Activated naive CD4-positive, alpha-beta T cell treated with anti-CD3 and anti-CD28 coated beads, Interleukin-2, amount 50 U/mL, for 24 hours (primary cell): Measurements from ENCODE around the gene MRE11.
"Not testable (repeated sequence)": the region's sequence is repeated elsewhere in the genome, so short reads cannot be mapped to it uniquely, and the experiment has no call there.

Experiments used
- H3K27ac Mint-ChIP-seq: one replicate; pipeline ENCODE4 v1.8.0; 2021; ENCODE audit warnings: mild to moderate bottlenecking, mixed read lengths
- H3K27me3 Mint-ChIP-seq: one replicate; pipeline ENCODE4 v1.8.0; 2021; ENCODE audit warnings: mixed read lengths
- H3K36me3 Mint-ChIP-seq: one replicate; pipeline ENCODE4 v1.8.0; 2021; ENCODE audit warnings: mixed read lengths
- H3K4me1 Mint-ChIP-seq: one replicate; pipeline ENCODE4 v1.8.0; 2021; ENCODE audit warnings: mixed read lengths
- H3K4me3 Mint-ChIP-seq: one replicate; pipeline ENCODE4 v1.8.0; 2021; ENCODE audit warnings: mild to moderate bottlenecking, mixed read lengths
- H3K9me3 Mint-ChIP-seq: one replicate; pipeline ENCODE4 v1.8.0; 2021; ENCODE audit warnings: mixed read lengths

The MRE11 gene

GRCh38 chr11:94405062-94405833 lies 88.4 kb downstream of the MRE11 start:
- peaks cover 8% of the 10 kb centered on the region for H3K4me1 Mint-ChIP-seq
- H3K27ac Mint-ChIP-seq: no peak overlapping the region
- H3K27me3 Mint-ChIP-seq: peaks cover 17% of the 10 kb centered on the region
- peaks cover 40% of the 10 kb centered on the region for H3K9me3 Mint-ChIP-seq
- no peak overlapping the region for H3K4me3 Mint-ChIP-seq
- peaks cover 22% of the 10 kb centered on the region for H3K36me3 Mint-ChIP-seq

DNA sequence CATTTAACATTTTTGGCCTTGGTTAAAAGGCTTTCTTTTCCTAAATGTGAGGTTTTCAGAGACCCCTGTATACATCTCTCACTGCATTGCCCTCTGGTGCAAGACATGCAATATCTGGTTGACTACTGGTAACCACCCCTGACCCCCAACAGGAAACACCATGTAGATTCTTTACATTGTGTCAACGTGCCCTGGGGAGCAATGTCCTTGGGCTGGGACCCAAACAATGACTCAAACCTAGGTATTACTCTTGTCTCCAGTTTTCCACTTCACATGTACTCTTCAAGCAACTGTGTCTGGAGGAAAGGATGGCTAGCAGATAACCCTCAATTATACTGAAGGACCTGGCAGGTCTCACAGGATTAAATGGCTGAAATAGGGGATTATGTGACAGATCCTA lies 91.3 kb downstream of the MRE11 start:
- H3K4me1 Mint-ChIP-seq: peaks cover 9% of the 10 kb centered on the region
- peaks cover 42% of the 10 kb centered on the region for H3K27me3 Mint-ChIP-seq
- no peak overlapping the region for H3K27ac Mint-ChIP-seq
- peaks cover 6% of the 10 kb centered on the region for H3K36me3 Mint-ChIP-seq
- peaks cover 15% of the 10 kb centered on the region for H3K9me3 Mint-ChIP-seq
- H3K4me3 Mint-ChIP-seq: no peak overlapping the region

GRCh38 chr11:94401773-94402265 lies 91.8 kb downstream of the MRE11 start:
- H3K36me3 Mint-ChIP-seq: peaks cover 6% of the 10 kb centered on the region
- H3K9me3 Mint-ChIP-seq: peaks cover 13% of the 10 kb centered on the region
- H3K4me1 Mint-ChIP-seq: peaks cover 9% of the 10 kb centered on the region
- peaks cover 48% of the 10 kb centered on the region for H3K27me3 Mint-ChIP-seq
- H3K4me3 Mint-ChIP-seq: no peak overlapping the region
- H3K27ac Mint-ChIP-seq: no peak overlapping the region

DNA sequence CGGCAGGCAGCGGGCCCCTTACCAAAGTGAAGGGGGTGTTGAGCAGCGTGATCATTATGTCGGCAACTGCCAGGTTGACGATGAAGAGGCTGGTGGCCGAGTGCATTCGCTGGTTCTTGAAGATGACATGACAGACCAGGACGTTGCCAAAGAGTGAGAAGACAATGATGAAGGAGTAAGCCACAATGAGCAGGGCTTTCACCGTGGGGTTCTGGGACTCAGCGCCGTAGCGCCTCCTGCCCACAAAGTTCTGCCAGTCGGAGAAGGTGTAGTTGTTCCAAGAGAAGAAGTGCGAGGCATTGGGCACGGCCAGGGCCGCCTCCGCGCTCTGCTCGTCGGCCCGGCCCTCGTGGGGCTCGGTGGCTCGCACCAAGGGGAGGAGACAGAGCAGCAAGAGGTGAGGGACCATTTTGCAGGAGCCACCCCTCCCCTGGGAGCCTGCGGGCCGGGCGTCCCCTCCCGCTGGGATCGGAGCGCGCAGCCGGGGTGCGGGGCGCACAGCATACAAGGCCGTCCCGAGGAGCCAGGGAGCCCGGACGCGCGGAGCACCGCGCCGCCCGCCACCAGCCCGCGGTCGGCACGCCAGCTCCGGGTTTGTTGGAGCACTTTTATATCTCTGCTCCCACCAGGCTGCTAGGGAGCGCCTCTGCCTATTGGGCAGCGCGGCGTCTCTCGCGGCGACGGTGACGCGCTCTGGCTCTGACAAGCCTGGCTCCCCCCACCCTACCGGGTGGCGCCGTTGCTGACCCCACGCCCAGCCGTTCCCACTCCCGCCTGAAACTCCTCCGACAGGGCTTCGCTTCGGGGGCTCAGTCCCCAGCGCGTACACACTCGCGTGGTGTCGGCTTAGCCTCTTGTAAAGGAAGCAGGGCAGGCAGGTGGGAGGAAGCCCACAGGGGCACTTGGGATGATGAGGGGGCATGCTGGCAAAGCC lies 92.5 kb downstream of the MRE11 start, which contains the start of gene GPR83:
TSS of gene GPR83 (minus strand) at position 581 of the 934 bp plus-strand sequence. CDS start at position 409, 172 bp downstream.
- no peak within 1 kb of the TSS for H3K4me3 Mint-ChIP-seq

GRCh38 chr11:94400457-94400838 lies 93.2 kb downstream of the MRE11 start:
- Mint-ChIP-seq H3K36me3 (peaks cover 3% of the 10 kb centered on the region), H3K4me1 (peaks cover 9% of the 10 kb centered on the region), H3K9me3 (peaks cover 6% of the 10 kb centered on the region), H3K27me3 (peaks cover 48% of the 10 kb centered on the region), H3K4me3 (no peak overlapping the region), H3K27ac (no peak overlapping the region)

More for the DNA sequence above, 92.5 kb downstream of the MRE11 start, which contains the start of gene GPR83:
- Mint-ChIP-seq H3K36me3 (peaks cover 4% of the 10 kb centered on the region), H3K4me1 (peaks cover 9% of the 10 kb centered on the region), H3K9me3 (peaks cover 9% of the 10 kb centered on the region), H3K27me3 (peaks cover 48% of the 10 kb centered on the region), H3K27ac (no peak within 1 kb of the TSS)

DNA sequence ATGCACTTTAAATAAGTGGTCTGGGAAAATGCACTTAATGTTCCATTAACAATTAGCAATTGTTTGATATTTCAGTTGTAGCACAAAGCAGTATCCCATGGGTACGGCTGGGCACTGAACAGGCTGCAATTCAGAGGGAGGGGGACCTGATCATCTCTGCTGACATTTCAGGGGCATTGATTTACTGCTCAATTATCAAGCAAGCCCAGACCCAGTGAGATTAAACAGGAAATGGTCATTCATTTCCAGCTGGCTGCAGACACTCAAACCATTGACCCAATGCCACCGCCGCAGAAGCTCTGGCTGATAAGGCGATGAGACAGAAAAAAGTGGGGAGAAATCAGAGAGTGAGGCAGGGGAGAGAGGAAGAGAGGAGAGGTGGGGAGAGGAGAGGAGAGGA lies 93.6 kb downstream of the MRE11 start:
- peaks cover 49% of the 10 kb centered on the region for H3K27me3 Mint-ChIP-seq
- H3K9me3 Mint-ChIP-seq: peaks cover 6% of the 10 kb centered on the region
- no peak overlapping the region for H3K4me3 Mint-ChIP-seq
- peaks cover 9% of the 10 kb centered on the region for H3K4me1 Mint-ChIP-seq
- H3K27ac Mint-ChIP-seq: no peak overlapping the region
- peaks cover 3% of the 10 kb centered on the region for H3K36me3 Mint-ChIP-seq

DNA sequence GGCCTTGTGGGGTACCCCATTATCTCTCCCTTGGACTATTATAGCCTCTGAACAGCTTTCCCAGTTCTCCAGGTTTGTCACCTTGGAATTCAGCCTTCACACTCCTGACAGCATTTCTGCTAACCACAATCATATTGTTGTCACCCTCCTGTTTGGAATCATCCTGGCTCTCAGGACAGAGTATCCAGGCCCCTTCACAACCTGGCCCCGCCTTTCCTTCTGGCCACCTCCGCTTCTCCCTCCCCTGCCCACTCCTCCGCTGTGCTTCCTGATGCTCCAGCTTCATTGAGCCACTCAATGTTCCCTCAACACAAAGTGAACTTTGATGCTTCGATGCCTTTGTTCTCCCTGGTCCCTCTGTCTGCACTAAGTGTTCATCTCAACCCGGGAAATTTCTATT lies 95.5 kb downstream of the MRE11 start:
- H3K9me3 Mint-ChIP-seq: peaks cover 6% of the 10 kb centered on the region
- H3K27me3 Mint-ChIP-seq: peaks cover 50% of the 10 kb centered on the region
- H3K36me3 Mint-ChIP-seq: peaks cover 3% of the 10 kb centered on the region
- H3K4me3 Mint-ChIP-seq: no peak overlapping the region
- no peak overlapping the region for H3K27ac Mint-ChIP-seq
- H3K4me1 Mint-ChIP-seq: peaks cover 9% of the 10 kb centered on the region

- H3K36me3 Mint-ChIP-seq: peaks cover 3% of the 10 kb centered on the region
- H3K4me3 Mint-ChIP-seq: no peak overlapping the region
- H3K4me1 Mint-ChIP-seq: peaks cover 9% of the 10 kb centered on the region
- H3K27ac Mint-ChIP-seq: no peak overlapping the region
- H3K27me3 Mint-ChIP-seq: peaks cover 44% of the 10 kb centered on the region
- H3K9me3 Mint-ChIP-seq: peaks cover 6% of the 10 kb centered on the region
Observed at GRCh38 chr11:94396282-94396681, 97.4 kb downstream of the MRE11 start.

DNA sequence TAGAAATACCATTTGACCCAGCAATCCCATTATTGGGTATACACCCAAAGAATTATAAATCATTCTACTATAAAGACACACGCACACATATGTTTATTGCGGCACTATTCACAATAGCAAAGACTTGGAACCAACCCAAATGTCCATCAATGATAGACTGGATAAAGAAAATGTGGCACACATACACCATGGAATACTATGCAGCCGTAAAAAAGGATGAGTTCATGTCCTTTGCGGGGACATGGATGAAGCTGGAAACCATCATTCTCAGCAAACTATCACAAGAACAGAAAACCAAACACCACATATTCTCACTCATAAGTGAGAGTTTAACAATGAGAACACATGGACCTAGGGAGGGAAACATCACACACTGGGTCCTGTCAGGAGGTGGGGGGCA lies 101.7 kb downstream of the MRE11 start:
- not testable (repeated sequence) for H3K27ac Mint-ChIP-seq, H3K9me3 Mint-ChIP-seq, H3K4me3 Mint-ChIP-seq, H3K36me3 Mint-ChIP-seq, H3K27me3 Mint-ChIP-seq, H3K4me1 Mint-ChIP-seq

DNA sequence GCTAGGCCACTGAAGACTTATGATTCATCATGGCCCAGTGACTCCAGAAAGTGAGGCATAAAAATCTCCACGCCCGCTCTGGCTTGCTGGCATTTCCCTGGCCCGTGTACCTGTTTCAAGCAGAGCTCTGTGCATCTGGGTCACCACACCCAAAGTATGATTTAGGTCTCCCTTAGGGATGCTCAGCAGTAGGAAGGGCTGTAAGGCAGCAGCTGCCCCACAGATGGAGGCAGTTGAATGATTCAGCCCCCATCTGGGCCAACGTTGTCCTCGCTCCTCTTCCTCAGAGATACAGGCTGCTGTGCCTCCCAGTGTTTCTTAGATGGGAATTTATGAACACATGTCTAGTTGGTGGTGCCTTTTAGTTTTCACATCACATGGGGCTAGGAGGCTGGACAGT lies 114.0 kb downstream of the MRE11 start:
- no peaks in the 10 kb centered on the region for H3K27me3 Mint-ChIP-seq
- H3K9me3 Mint-ChIP-seq: no peaks in the 10 kb centered on the region
- H3K4me1 Mint-ChIP-seq: no peaks in the 10 kb centered on the region
- H3K4me3 Mint-ChIP-seq: no peak overlapping the region
- peaks cover 2% of the 10 kb centered on the region for H3K36me3 Mint-ChIP-seq
- H3K27ac Mint-ChIP-seq: no peak overlapping the region

DNA sequence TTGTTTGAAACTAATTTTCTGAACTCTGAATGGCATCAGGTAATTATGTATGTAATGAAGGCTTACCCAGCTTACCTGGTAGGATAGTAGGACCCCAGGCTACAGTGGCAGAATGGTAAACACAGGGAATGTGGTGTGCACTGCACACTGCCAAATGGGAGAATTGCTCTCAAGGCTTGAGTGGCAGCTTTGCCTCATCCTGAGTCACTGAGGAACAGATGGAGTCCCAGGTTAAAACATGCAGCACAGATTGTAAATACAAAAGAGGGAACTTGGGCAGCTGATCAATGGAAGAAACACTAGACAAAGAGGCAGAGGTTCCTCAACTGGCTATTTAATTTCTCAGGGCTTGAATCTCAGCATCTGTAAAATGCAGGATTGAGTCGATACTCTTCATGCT lies 116.8 kb downstream of the MRE11 start:
- H3K9me3 Mint-ChIP-seq: peaks cover 7% of the 10 kb centered on the region
- H3K27me3 Mint-ChIP-seq: no peaks in the 10 kb centered on the region
- H3K4me3 Mint-ChIP-seq: no peak overlapping the region
- no peaks in the 10 kb centered on the region for H3K4me1 Mint-ChIP-seq
- no peaks in the 10 kb centered on the region for H3K36me3 Mint-ChIP-seq
- no peak overlapping the region for H3K27ac Mint-ChIP-seq

DNA sequence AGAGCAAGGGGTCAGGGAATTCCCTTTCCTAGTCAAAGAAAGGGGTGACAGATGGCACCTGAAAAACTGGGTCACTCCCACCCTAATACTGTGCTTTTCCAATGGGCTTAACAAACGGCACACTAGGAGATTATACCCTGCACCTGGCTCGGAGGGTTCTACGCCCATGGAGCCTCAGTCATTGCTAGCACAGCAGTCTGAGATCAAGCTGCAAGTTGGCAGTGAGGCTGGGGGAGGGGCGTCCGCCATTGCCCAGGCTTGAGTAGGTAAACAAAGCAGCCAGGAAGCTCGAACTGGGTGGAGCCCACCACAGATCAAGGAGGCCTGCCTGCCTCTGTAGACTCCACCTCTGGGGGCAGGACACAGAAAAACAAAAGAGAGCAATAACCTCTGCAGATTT lies 123.1 kb downstream of the MRE11 start:
- not testable (repeated sequence) for H3K4me3 Mint-ChIP-seq

More for the DNA sequence above, 123.1 kb downstream of the MRE11 start:
- not testable (repeated sequence) for H3K27ac Mint-ChIP-seq, H3K9me3 Mint-ChIP-seq, H3K36me3 Mint-ChIP-seq, H3K27me3 Mint-ChIP-seq
- peaks cover 15% of the 10 kb centered on the region for H3K4me1 Mint-ChIP-seq
